Progenitor cell of endocrine pancreas (in vitro differentiated cells): ENCODE measurements around the gene UHRF2. TPM values are rescaled to one million over a fixed set of nuclear protein-coding genes. Genes with fewer than 3 reads are reported as not detected.
A peak's percentile ranks its signal among the peaks of the same experiment; 100 is the strongest.
"Not testable (repeated sequence)": the region's sequence is repeated elsewhere in the genome, so short reads cannot be mapped to it uniquely, and the experiment has no call there.

Source experiments
- DNase-seq: peaks from one replicate; pipeline ENCODE4 v3.0.0; 2021; ENCODE audit warnings: low spot score; ENCODE audit not compliant: unreplicated experiment
- H3K27ac Mint-ChIP-seq: 2 replicates; pipeline ENCODE4 v1.8.0; 2021; ENCODE audit warnings: mild to moderate bottlenecking, moderate library complexity, mixed read lengths
- H3K27me3 Mint-ChIP-seq: 2 replicates; pipeline ENCODE4 v1.8.0; 2021; ENCODE audit warnings: mixed read lengths
- H3K36me3 Mint-ChIP-seq: 2 replicates; pipeline ENCODE4 v1.8.0; 2022; ENCODE audit warnings: mixed read lengths; ENCODE audit not compliant: insufficient read depth
- H3K4me1 Mint-ChIP-seq: 2 replicates; pipeline ENCODE4 v1.8.0; 2021; ENCODE audit warnings: low read depth, mixed read lengths
- H3K4me3 Mint-ChIP-seq: 2 replicates; pipeline ENCODE4 v1.8.0; 2021; ENCODE audit warnings: low read depth, mild to moderate bottlenecking, moderate library complexity, mixed read lengths
- H3K9me3 Mint-ChIP-seq: 2 replicates; pipeline ENCODE4 v1.8.0; 2021; ENCODE audit warnings: low read depth, mixed read lengths
- long read RNA-seq: library from polyadenylated mRNA; unstranded; transcript quantifications from one replicate; pipeline ENCODE4 v2.0.0, GENCODE V29; 2020
- total RNA-seq: library from RNA; stranded (reverse); gene quantifications from 2 replicates; pipeline ENCODE4 v1.2.1, GENCODE V29; 2021
- TF ChIP-seq, protein P1 (sequence below): fragments of 200-600 bp; sonication (generic); IDR thresholded peaks from one replicate; pipeline ENCODE4 v1.5.0; 2021; ENCODE audit warnings: antibody characterized with exemption, mild to moderate bottlenecking; ENCODE audit not compliant: unreplicated experiment

Gene UHRF2, protein sequence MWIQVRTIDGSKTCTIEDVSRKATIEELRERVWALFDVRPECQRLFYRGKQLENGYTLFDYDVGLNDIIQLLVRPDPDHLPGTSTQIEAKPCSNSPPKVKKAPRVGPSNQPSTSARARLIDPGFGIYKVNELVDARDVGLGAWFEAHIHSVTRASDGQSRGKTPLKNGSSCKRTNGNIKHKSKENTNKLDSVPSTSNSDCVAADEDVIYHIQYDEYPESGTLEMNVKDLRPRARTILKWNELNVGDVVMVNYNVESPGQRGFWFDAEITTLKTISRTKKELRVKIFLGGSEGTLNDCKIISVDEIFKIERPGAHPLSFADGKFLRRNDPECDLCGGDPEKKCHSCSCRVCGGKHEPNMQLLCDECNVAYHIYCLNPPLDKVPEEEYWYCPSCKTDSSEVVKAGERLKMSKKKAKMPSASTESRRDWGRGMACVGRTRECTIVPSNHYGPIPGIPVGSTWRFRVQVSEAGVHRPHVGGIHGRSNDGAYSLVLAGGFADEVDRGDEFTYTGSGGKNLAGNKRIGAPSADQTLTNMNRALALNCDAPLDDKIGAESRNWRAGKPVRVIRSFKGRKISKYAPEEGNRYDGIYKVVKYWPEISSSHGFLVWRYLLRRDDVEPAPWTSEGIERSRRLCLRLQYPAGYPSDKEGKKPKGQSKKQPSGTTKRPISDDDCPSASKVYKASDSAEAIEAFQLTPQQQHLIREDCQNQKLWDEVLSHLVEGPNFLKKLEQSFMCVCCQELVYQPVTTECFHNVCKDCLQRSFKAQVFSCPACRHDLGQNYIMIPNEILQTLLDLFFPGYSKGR
- 88.6 and 89.9 TPM in 2 replicates for total RNA-seq
- long read RNA-seq, partial matches to known transcripts: 14 of 18 reads
- long read RNA-seq, other reads (novel, unspliced or antisense): 2 of 18 reads

DNA sequence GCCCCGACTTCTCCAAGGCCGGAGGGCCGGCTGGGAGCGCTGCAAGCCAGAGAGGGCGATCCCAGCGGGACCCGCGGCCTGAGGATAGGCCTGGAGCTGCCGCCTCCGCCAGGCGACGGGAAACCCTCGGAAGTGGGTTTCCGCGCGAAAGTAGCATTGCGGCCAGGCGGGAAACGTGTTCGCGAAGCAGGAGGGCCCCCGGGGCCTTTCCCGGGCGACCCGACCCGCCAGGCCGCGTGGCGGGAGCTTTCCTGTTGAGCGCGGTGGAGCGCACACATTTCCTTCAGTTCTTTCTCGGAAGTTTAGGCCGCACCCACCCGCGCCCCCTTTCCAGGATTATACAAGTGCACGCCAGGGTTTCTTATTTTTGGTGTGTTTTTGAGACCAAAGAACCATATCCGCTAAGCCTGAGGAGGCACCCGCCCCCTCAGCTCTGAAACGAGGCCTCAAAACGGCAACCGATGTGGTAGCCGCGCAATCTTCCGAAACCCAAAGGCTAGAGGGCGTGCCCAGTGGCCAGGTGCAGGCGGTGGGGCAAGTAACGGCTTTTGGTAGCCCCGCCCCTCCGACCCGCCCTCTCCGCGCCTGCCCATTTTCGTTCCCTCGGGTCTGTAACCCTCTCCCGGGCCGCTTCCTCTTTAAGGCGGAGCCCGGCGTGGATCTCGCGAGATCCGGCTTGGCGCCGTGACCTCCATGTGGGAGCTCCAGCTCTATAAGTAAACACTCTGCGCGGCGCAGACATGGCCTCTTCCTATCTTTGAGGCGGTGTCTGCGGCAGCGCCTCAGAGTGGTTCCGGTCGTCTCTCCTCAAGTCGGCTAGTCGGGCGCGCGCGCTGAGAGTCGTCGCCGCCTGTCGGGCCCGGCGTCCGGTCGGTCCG lies at the start of gene UHRF2:
UHRF2 (plus strand) TSS at position 713 of the 878 bp plus-strand sequence. CDS start 292 bp downstream, outside the sequence.
- Mint-ChIP-seq H3K9me3 (peaks cover 2% of the 10 kb centered on the region), H3K4me1 (peaks cover 17% of the 10 kb centered on the region), H3K4me3 (peak within 1 kb of the TSS; percentile 87), H3K27ac (peak within 1 kb of the TSS; percentile 98), H3K27me3 (peaks cover 8% of the 10 kb centered on the region), H3K36me3 (peaks cover 10% of the 10 kb centered on the region)
- DNase-seq: peak; percentile 98
- TF ChIP-seq, protein P1, sequence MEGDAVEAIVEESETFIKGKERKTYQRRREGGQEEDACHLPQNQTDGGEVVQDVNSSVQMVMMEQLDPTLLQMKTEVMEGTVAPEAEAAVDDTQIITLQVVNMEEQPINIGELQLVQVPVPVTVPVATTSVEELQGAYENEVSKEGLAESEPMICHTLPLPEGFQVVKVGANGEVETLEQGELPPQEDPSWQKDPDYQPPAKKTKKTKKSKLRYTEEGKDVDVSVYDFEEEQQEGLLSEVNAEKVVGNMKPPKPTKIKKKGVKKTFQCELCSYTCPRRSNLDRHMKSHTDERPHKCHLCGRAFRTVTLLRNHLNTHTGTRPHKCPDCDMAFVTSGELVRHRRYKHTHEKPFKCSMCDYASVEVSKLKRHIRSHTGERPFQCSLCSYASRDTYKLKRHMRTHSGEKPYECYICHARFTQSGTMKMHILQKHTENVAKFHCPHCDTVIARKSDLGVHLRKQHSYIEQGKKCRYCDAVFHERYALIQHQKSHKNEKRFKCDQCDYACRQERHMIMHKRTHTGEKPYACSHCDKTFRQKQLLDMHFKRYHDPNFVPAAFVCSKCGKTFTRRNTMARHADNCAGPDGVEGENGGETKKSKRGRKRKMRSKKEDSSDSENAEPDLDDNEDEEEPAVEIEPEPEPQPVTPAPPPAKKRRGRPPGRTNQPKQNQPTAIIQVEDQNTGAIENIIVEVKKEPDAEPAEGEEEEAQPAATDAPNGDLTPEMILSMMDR: no peak

DNA sequence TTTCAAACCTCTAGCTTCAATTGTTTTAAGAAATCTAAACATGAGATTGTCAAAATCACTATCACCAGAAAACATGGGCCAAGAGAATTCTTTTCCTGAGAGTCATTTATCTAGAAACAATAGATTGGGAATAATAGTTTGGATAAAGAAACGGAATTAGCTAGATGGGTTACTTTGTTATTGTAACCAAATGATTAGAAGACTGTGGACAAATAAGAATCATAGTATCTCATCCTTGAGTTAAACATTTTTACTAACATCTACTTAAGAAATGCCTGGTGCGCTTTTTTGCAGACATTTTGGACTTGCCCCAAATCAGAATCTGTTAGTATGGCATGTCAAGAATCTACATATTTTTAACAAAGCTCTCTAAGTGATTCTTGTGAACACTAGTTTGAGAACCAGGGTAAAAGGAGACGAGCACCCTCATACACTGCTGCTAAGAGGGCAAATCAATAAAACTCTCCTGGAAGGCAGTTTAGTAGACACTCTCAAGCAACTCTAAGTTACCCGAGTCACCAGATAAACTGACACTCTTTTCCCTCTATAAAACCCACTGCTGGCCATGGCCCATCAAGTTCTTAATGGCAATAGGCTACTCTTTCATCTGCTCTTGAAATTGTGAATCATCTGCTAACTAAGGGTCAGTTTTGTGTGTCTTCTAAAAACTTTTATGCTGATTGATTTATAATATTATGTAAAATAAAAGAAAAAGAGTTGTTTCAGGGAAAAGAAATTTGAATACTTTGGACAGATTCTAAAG lies 45.7 kb upstream of the UHRF2 start:
- Mint-ChIP-seq H3K9me3 (peaks cover 3% of the 10 kb centered on the region), H3K4me3 (no peak overlapping the region), H3K27me3 (no peaks in the 10 kb centered on the region), H3K36me3 (peaks cover 2% of the 10 kb centered on the region), H3K27ac (no peak overlapping the region), H3K4me1 (peaks cover 8% of the 10 kb centered on the region)
- TF ChIP-seq, protein P1: no peak
- DNase-seq: no peak

DNA sequence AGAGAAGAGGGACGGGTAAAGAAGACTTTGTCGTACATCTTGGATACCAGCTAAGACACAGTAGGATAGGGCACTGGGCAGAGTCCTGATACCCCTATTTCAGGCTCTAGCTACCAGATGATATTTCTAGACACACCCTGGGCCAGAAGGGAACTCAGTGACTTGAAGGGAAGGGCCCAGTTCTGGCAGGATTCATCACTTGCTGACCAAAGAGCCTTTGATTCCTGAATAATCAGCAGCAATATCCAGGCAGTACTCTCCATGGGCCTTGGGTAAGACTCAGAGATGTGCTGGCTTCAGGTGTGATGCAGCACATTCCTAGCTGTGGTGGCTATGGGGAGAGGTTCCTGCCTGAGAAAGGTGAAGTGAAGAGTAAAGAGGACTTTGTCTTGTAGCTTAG lies 44.2 kb upstream of the UHRF2 start:
- Mint-ChIP-seq H3K9me3 (peaks cover 7% of the 10 kb centered on the region), H3K36me3 (peaks cover 2% of the 10 kb centered on the region), H3K4me1 (peaks cover 8% of the 10 kb centered on the region), H3K27me3 (no peaks in the 10 kb centered on the region), H3K4me3 (no peak overlapping the region), H3K27ac (no peak overlapping the region)
- TF ChIP-seq, protein P1: no peak
- DNase-seq: no peak

DNA sequence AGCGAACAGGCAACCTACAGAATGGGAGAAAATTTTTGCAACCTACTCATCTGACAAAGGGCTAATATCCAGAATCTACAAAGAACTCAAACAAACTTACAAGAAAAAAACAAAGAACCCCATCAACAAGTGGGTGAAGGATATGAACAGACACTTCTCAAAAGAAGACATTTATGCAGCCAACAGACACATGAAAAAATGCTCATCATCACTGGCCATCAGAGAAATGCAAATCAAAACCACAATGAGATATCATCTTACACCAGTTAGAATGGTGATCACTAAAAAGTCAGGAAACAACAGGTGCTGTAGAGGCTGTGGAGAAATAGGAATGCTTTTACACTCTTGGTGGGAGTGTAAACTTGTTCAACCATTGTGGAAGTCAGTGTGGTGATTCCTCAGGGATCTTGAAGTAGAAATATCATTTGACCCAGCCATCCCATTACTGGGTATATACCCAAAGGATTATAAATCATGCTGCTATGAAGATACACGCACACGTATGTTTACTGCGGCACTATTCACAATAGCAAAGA lies 31.5 kb upstream of the UHRF2 start:
- not testable (repeated sequence) for H3K27me3 Mint-ChIP-seq, H3K4me1 Mint-ChIP-seq, H3K36me3 Mint-ChIP-seq, H3K27ac Mint-ChIP-seq, H3K4me3 Mint-ChIP-seq, DNase-seq
- peaks cover 14% of the 10 kb centered on the region for H3K9me3 Mint-ChIP-seq

DNA sequence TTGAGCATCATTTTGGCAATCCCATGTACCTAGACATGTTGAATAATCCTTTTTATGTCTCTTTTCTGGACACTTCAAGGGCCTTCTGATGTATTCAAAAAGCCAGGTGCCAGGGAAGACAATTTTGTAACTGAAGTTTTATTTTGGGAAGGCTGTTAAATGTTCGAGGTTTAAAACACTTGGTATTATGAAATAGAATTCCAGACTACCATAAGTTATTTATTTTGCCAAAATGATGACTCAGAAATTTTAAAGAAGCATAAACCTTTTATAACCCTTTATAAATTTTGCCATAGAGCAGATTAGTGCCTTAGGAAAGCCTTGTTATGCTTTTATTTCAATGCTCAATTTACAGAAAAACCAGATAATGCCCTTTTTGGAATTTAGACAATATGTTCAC lies 30.3 kb upstream of the UHRF2 start:
- no peak for DNase-seq
- Mint-ChIP-seq H3K36me3 (no peaks in the 10 kb centered on the region), H3K9me3 (peaks cover 16% of the 10 kb centered on the region), H3K4me1 (no peaks in the 10 kb centered on the region), H3K27ac (no peak overlapping the region), H3K4me3 (no peak overlapping the region), H3K27me3 (no peaks in the 10 kb centered on the region)
- TF ChIP-seq, protein P1: no peak
